Measurements from ENCODE around the gene SPIN1.

DNA sequence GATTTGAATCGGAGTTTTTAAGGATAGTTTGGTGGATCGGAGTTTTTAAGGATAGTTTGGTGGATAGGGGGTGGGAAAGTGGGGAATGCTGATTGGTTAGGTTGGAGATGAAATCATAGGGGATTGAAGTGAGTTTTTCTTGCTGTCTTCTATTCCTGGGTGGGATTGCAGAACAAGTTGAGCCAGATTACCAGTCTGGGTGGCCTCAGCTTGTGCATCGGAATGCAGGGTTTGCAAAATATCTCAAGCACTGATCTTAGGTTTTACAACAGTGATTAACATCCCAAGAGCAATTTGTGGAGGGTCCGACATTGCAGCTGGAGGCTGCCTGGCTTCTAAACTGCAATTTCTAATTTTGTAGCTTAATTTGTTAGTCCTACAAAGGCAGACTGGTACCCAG is 123.7 kb downstream of the SPIN1 start:
- TF ChIP-seq, protein P1, sequence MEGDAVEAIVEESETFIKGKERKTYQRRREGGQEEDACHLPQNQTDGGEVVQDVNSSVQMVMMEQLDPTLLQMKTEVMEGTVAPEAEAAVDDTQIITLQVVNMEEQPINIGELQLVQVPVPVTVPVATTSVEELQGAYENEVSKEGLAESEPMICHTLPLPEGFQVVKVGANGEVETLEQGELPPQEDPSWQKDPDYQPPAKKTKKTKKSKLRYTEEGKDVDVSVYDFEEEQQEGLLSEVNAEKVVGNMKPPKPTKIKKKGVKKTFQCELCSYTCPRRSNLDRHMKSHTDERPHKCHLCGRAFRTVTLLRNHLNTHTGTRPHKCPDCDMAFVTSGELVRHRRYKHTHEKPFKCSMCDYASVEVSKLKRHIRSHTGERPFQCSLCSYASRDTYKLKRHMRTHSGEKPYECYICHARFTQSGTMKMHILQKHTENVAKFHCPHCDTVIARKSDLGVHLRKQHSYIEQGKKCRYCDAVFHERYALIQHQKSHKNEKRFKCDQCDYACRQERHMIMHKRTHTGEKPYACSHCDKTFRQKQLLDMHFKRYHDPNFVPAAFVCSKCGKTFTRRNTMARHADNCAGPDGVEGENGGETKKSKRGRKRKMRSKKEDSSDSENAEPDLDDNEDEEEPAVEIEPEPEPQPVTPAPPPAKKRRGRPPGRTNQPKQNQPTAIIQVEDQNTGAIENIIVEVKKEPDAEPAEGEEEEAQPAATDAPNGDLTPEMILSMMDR (IDR thresholded peaks at IDR 0.05) = no peak
- TF ChIP-seq POLR2A (IDR thresholded peaks at IDR 0.05) = no peak
